Measurements from ENCODE around the gene RAD23A. TPM values are rescaled to one million over a fixed set of nuclear protein-coding genes. Genes with fewer than 3 reads are reported as not detected.
"Not testable (repeated sequence)": the region's sequence is repeated elsewhere in the genome, so short reads cannot be mapped to it uniquely, and the experiment has no call there.

Gene RAD23A
- total and polyA plus RNA-seq, 7 donors: 58.7 to 133 (median 99.3) TPM

DNA sequence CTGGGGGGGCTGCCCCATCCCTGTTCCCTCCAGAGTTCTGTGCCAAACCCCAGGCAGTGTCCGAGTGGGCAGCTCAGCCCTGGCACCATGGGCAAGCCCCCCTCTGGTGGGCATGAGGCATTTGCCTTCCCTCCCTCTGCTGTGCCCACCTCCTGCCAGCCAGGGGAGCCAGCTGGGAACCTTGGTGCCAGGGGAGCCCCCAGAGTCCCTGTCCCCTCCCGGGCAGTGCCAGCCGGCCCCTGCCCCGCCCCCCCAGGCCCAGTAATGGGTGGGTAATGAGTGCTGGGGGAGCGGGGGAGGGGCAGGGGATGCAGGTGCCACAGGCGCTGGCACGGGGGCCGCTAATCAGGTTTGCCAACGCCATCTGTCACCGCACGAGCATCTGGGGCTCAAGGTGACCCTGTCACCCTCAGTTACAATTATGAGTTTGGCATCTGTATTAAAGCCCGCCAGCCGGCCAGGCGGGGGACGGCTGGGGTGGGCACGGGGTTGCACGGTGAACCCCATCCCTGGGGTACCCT lies 29.6 kb downstream of the RAD23A start:
- peaks cover 0 to 3% (median 2%) of the 10 kb centered on the region in 4 donors for H3K4me1 ChIP-seq
- no peak overlapping the region for H3K27ac ChIP-seq
- intact Hi-C loops (cut with DNase I): loop anchor here (5.0 kb wide), 1 partner anchor 612 kb away; no protein-coding TSS in a partner anchor
- H3K36me3 ChIP-seq: no peaks in the 10 kb centered on the region
- no peak overlapping the region for H3K4me3 ChIP-seq
- no peak for DNase-seq
- TF ChIP-seq EP300 (IDR thresholded peaks at IDR 0.05) (no peak), POLR2AphosphoS5 (IDR thresholded peaks at IDR 0.05) (no peak), POLR2A (IDR thresholded peaks at IDR 0.05) (no peak)
- TF ChIP-seq, protein P1, sequence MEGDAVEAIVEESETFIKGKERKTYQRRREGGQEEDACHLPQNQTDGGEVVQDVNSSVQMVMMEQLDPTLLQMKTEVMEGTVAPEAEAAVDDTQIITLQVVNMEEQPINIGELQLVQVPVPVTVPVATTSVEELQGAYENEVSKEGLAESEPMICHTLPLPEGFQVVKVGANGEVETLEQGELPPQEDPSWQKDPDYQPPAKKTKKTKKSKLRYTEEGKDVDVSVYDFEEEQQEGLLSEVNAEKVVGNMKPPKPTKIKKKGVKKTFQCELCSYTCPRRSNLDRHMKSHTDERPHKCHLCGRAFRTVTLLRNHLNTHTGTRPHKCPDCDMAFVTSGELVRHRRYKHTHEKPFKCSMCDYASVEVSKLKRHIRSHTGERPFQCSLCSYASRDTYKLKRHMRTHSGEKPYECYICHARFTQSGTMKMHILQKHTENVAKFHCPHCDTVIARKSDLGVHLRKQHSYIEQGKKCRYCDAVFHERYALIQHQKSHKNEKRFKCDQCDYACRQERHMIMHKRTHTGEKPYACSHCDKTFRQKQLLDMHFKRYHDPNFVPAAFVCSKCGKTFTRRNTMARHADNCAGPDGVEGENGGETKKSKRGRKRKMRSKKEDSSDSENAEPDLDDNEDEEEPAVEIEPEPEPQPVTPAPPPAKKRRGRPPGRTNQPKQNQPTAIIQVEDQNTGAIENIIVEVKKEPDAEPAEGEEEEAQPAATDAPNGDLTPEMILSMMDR (IDR thresholded peaks at IDR 0.05): no peak
- H3K9me3 ChIP-seq: no peaks in the 10 kb centered on the region
- H3K27me3 ChIP-seq: no peaks in the 10 kb centered on the region
- 51 to 63% methylated on average over 17 of the region's 17 CpGs for WGBS, 2 donors

DNA sequence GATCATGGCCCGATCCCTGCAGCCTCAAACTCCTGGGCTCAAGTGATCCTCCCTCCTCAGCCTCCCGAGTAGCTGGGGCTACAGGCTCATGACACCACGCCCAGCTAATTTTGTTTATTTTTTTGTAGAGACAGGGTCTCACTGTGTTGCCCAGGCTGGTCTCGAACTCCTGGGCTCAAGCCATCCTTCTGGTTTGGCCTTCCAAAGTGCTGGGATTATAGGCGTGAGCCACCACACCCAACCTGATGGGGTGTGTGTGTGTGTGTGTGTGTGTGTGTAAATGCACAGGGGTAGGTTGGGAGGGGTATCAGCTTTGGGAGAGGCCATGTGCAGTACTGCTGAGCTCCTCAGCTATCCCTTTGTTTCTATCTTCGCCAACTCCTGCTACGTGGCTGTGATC lies 30.4 kb downstream of the RAD23A start:
- intact Hi-C loops (cut with DNase I): loop anchor here (2.0 to 5.0 kb wide), 2 partner anchors 287 to 611 kb away; no protein-coding TSS in a partner anchor

DNA sequence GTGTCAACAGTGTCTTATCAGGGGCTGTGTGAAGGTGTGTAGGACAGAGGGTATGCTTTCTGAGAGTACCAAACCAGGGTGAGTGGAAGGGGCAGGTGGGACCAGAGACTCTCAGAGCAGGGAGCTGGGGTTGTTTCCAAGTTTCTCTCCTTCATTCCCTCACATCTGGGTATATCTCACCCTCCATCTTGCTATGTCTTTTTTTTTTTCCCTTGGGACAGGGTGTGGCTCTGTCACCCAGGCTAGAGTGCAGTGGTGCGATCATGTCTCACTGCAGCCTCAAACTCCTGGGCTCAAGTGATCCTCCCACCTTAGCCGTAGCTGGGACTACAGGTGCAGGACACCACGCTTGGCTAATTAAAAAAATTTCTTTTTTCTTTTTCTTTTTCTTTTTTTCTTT lies 34.3 kb downstream of the RAD23A start:
- no peak overlapping the region for H3K4me3 ChIP-seq
- WGBS, 2 donors: 59 to 76% methylated on average over 3 of the region's 3 CpGs
- no peak for TF ChIP-seq EP300 (IDR thresholded peaks at IDR 0.05)
- no peak for TF ChIP-seq POLR2A (IDR thresholded peaks at IDR 0.05)
- TF ChIP-seq, protein P1 (IDR thresholded peaks at IDR 0.05): no peak
- TF ChIP-seq POLR2AphosphoS5 (IDR thresholded peaks at IDR 0.05): no peak
- no peaks in the 10 kb centered on the region for H3K36me3 ChIP-seq
- no peak for DNase-seq
- H3K27me3 ChIP-seq: no peaks in the 10 kb centered on the region
- intact Hi-C loops (cut with DNase I): loop anchor here (5.0 kb wide), 1 partner anchor 607 kb away; no protein-coding TSS in a partner anchor
- H3K4me1 ChIP-seq: peaks cover 0 to 12% (median 5%) of the 10 kb centered on the region in 4 donors
- no peaks in the 10 kb centered on the region for H3K9me3 ChIP-seq
- H3K27ac ChIP-seq: no peak overlapping the region

More for the DNA sequence above, 30.4 kb downstream of the RAD23A start:
- DNase-seq, H3K4me1 ChIP-seq, H3K27ac ChIP-seq, H3K4me3 ChIP-seq, H3K9me3 ChIP-seq, H3K27me3 ChIP-seq, H3K36me3 ChIP-seq: not testable (repeated sequence)
- WGBS, 2 donors: 51 to 82% methylated on average over 7 of the region's 7 CpGs

DNA sequence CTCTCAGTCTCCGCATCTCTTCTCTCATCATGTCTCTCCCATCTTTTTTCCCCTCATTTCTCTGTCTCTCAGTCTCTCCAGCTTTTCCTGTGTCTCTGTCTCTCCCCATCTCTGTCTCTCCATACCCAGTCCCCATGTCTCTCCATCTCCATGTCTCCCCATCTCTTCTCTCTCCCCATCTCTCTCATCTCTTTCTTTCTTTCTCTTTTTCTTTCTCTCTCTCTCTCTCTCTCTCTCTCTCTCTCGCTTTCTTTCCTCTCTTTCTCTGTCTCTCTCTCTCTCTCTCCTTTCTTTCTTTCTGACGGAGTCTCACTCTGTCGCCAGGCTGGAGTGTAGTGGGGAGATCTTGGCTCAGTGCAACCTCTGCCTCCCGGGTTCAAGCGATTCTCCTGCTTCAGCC lies 37.0 kb downstream of the RAD23A start:
- intact Hi-C loops (cut with DNase I): loop anchor here (1.0 to 2.0 kb wide), 3 partner anchors 48 to 110 kb away; no protein-coding TSS in a partner anchor
- H3K36me3 ChIP-seq: no peaks in the 10 kb centered on the region
- 80 to 92% methylated on average over 6 of the region's 6 CpGs for WGBS, 2 donors
- no peaks in the 10 kb centered on the region for H3K27me3 ChIP-seq
- H3K4me3 ChIP-seq: no peak overlapping the region
- H3K27ac ChIP-seq: peak overlapping the region in 1 of 4 donors; percentile 37
- TF ChIP-seq POLR2A (IDR thresholded peaks at IDR 0.05) (no peak), POLR2AphosphoS5 (IDR thresholded peaks at IDR 0.05) (no peak), EP300 (IDR thresholded peaks at IDR 0.05) (no peak)
- TF ChIP-seq, protein P1 (IDR thresholded peaks at IDR 0.05): no peak
- DNase-seq: no peak
- peaks cover 0 to 10% (median 7%) of the 10 kb centered on the region in 4 donors for H3K4me1 ChIP-seq
- H3K9me3 ChIP-seq: no peaks in the 10 kb centered on the region

DNA sequence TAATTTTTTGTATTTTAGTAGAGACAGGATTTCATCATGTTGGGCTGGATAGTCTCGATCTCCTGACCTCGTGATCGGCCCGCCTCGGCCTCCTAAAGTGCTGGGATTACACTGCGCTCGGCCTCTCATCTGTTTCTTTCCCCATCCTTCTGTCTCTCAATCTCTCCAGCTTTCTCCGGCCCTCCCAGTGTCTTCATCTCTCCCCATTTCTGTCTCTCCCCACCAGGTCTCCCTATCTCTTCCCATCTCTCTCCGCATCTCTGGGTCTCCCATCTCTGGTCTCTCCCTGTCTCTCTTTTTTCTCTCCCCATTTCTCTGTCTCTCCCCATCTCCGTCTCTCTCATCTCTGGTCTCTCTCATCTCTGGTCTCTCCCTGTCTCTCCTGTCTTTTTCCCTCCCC lies 37.4 kb downstream of the RAD23A start:
- DNase-seq: no peak
- Histone ChIP-seq H3K27me3 (no peaks in the 10 kb centered on the region), H3K4me1 (peaks cover 0 to 9% (median 7%) of the 10 kb centered on the region in 4 donors), H3K4me3 (peak overlapping the region in 3 of 4 donors; percentile 32 to 38 (median 38)), H3K9me3 (no peaks in the 10 kb centered on the region), H3K36me3 (no peaks in the 10 kb centered on the region), H3K27ac (peak overlapping the region in 2 of 4 donors; percentile 37 to 51)
- intact Hi-C loops (cut with DNase I): loop anchor here (1.0 to 2.0 kb wide), 3 partner anchors 48 to 110 kb away; no protein-coding TSS in a partner anchor
- TF ChIP-seq POLR2AphosphoS5 (IDR thresholded peaks at IDR 0.05): no peak
- no peak for TF ChIP-seq EP300 (IDR thresholded peaks at IDR 0.05)
- TF ChIP-seq POLR2A (IDR thresholded peaks at IDR 0.05): no peak
- 22 to 46% methylated on average over 10 of the region's 10 CpGs for WGBS, 2 donors
